ENCODE data around the gene KCNC4.

Gene KCNC4

GRCh38 chr1:110241516-110241915, 31.4 kb downstream of the KCNC4 start:
- H3K4me3 ChIP-seq (replicated peaks in 1 of 2; ENCODE audit: low read depth in 2 of 2, low read length in 2 of 2), result no peak overlapping the region
- no peak for TF ChIP-seq CTCF (IDR thresholded peaks at IDR 0.05; ENCODE audit: low read depth, low read length)
- DNase-seq (ENCODE audit: low read depth in 2 of 2), result no peak

- DNase-seq (ENCODE audit: low read depth in 2 of 2), result no peak
- no peak for TF ChIP-seq CTCF (IDR thresholded peaks at IDR 0.05; ENCODE audit: low read depth, low read length)
- no peak overlapping the region for H3K4me3 ChIP-seq (replicated peaks in 1 of 2; ENCODE audit: low read depth in 2 of 2, low read length in 2 of 2)
Observed at GRCh38 chr1:110242062-110242461, 31.9 kb downstream of the KCNC4 start.

- no peak for TF ChIP-seq CTCF (IDR thresholded peaks at IDR 0.05; ENCODE audit: low read depth, low read length)
- H3K4me3 ChIP-seq (replicated peaks in 1 of 2; ENCODE audit: low read depth in 2 of 2, low read length in 2 of 2), result no peak overlapping the region
Observed at GRCh38 chr1:110242731-110243130, 32.6 kb downstream of the KCNC4 start.

GRCh38 chr1:110243146-110243545, 33.0 kb downstream of the KCNC4 start:
- no peak for DNase-seq (ENCODE audit: low read depth in 2 of 2)
- no peak for TF ChIP-seq CTCF (IDR thresholded peaks at IDR 0.05; ENCODE audit: low read depth, low read length)
- no peak overlapping the region for H3K4me3 ChIP-seq (replicated peaks in 1 of 2; ENCODE audit: low read depth in 2 of 2, low read length in 2 of 2)

More at GRCh38 chr1:110242731-110243130, 32.6 kb downstream of the KCNC4 start:
- no peak for DNase-seq (ENCODE audit: low read depth in 2 of 2)

GRCh38 chr1:110243574-110243973, 33.5 kb downstream of the KCNC4 start:
- TF ChIP-seq CTCF (IDR thresholded peaks at IDR 0.05; ENCODE audit: low read depth, low read length), result no peak
- DNase-seq (ENCODE audit: low read depth in 2 of 2), result no peak
- no peak overlapping the region for H3K4me3 ChIP-seq (replicated peaks in 1 of 2; ENCODE audit: low read depth in 2 of 2, low read length in 2 of 2)

GRCh38 chr1:110245876-110246620, 35.9 kb downstream of the KCNC4 start:
- DNase-seq (ENCODE audit: low read depth in 2 of 2), result no peak
- TF ChIP-seq CTCF (IDR thresholded peaks at IDR 0.05; ENCODE audit: low read depth, low read length), result no peak
- no peak overlapping the region for H3K4me3 ChIP-seq (replicated peaks in 1 of 2; ENCODE audit: low read depth in 2 of 2, low read length in 2 of 2)

GRCh38 chr1:110248746-110249145, 38.6 kb downstream of the KCNC4 start:
- no peak for DNase-seq (ENCODE audit: low read depth in 2 of 2)
- no peak for TF ChIP-seq CTCF (IDR thresholded peaks at IDR 0.05; ENCODE audit: low read depth, low read length)
- H3K4me3 ChIP-seq (replicated peaks in 1 of 2; ENCODE audit: low read depth in 2 of 2, low read length in 2 of 2), result no peak overlapping the region

Measured in cardiac fibroblast (primary cell).